ENCODE data around the gene GPC4. TPM values are rescaled to one million over a fixed set of nuclear protein-coding genes. Genes with fewer than 3 reads are reported as not detected.
"Not testable (repeated sequence)": the region's sequence is repeated elsewhere in the genome, so short reads cannot be mapped to it uniquely, and the experiment has no call there.

GPC4 gene
- total RNA-seq, 1 donor from 2014 or later = 1.2 TPM

DNA sequence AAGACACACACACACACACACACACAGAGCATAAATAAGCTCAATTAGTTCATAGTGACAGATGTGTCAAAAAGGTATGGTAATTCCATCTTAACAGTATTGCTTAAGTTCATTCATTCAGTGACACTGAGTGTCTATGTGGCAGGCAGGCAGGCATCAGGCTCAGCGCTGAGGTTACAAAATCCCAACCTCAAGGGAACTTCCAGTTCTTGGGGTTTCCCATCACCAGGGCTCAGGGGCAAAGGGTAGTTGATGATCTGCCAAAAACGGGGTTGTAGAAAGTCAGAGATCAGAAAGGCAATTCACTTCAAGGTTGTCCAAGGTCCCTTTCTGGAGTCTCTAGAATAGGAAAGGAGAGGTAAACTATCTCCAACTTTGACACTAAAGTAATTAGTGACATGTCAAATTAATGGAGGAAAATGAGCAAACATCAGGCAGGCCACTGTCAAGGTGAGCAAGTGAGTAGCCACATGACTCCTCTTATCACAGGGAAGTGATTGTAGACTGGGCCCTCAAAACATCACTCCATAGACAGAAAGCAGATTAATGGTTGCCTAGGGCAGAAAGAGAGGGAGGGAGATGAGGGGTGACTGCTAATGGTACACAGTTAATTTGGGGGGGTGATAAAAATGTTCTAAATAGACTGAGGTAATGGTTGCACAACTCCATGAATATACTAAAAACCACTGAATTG is 41.8 kb downstream of the GPC4 start:
- FAIRE-seq (no peak), DNase-seq (ENCODE audit: low spot score in 2 of 2) (no peak)

GRCh38 chrX:133370696-133371275 is 44.5 kb downstream of the GPC4 start:
- DNase-seq (ENCODE audit: low spot score in 2 of 2) = no peak
- FAIRE-seq = no peak

DNA sequence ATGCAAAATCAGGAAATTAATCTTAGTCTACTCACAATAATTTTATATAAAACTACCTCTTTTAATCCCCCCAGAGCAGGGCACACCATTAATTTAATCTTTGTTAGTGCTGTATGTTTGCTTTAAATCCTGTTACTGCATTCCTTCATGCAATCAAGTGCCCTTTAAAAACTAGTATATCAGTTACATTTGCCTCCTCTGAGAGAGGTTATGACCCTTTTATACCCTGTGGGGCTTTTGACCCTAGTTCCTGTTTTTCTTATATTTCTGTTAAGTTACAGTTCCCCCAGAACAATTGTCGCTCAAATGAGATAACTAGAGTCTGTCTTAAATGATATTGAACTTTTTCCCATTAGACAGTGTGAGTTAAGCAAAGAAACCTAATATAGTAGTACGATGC is 46.2 kb downstream of the GPC4 start:
- no peak for FAIRE-seq
- no peak for DNase-seq (ENCODE audit: low spot score in 2 of 2)

DNA sequence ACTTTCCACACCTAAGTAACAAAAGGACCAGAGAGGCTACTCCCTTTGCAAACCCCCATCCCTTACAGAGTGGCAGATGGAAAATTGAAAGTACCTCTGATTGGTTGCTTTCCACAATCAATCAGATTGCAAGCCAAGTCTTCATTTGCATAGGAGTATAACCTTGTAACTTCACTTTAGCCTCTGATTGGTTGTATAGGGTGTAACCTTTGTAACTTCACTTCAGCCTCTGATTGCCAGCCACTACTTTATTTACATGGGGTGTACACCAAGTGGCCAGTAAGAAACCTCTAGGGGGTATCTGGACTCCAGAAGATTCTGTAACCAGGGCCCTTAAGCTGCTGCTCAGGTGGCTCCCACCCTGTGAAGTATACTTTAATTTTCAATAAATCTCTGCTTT is 48.6 kb downstream of the GPC4 start:
- FAIRE-seq (no peak), DNase-seq (ENCODE audit: low spot score in 2 of 2) (no peak)

- no peak for FAIRE-seq
- DNase-seq (ENCODE audit: low spot score in 2 of 2) = no peak
These were observed 49.2 kb downstream of the GPC4 start for GRCh38 chrX:133365871-133366611.

GRCh38 chrX:133364865-133365264 is 50.4 kb downstream of the GPC4 start:
- DNase-seq (ENCODE audit: low spot score in 2 of 2) = no peak
- no peak for FAIRE-seq

DNA sequence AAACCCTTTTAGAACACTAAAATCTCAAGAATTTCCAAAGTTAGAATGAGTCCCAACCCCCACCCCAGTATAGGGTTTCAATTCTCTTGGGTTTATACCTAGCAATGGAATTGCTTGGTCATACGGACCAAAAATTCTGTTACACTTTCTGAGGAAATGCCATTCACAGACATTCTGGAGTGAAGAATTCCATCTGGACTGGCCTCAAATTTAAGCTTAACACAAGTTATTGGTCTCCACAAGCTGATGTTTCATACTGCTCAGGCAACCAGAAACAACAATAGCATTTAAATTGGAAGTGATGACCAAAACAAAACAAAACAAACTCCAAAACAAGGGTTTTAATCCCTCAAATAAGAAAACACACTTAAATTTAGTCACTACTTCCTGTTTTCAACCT is 51.1 kb downstream of the GPC4 start:
- FAIRE-seq (no peak), DNase-seq (ENCODE audit: low spot score in 2 of 2) (no peak)

DNA sequence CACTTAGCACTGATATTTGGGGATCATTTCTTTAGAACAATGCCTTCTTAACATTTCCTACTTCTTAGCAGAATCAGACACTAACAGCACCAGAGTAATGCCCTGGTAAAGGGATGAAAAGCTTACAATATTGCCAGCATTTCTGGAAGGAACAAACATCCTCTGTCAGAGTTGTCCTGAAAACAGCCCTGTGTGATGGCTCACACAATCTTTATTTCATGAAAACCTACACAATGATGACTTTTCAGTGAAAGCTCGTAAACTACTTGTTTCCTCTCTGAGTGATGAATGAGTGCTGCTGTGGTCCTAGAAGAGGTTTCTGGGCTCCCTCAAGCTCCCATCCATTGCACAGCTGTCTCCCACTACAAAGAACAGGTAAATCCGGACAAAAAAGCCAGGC is 52.8 kb downstream of the GPC4 start:
- FAIRE-seq (no peak), DNase-seq (ENCODE audit: low spot score in 2 of 2) (no peak)

GRCh38 chrX:133359466-133359865 is 55.8 kb downstream of the GPC4 start:
- DNase-seq (ENCODE audit: low spot score in 2 of 2) (no peak), FAIRE-seq (no peak)

DNA sequence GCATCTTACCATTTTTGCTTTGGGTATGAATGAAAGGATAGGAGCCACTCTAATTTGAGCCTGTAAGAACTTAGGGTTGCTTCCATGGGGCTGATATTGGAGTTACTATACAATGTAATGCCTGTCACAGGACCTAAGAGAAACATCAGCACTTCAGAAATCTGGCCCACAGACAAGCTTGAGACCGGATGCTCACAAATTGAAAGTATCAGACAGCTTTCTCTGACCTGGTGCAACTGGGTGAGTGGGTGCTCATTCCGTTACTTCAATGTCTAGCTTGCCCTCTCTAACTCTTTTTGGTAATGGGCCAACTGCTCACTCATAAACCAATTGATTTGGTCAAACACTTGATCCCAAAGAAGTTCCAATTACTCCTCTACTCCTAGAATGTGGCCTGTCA is 62.1 kb downstream of the GPC4 start:
- no peak for FAIRE-seq
- DNase-seq (ENCODE audit: low spot score in 2 of 2) = no peak

- no peak for FAIRE-seq
- no peak for DNase-seq (ENCODE audit: low spot score in 2 of 2)
These were observed 64.5 kb downstream of the GPC4 start for GRCh38 chrX:133350751-133351150.

DNA sequence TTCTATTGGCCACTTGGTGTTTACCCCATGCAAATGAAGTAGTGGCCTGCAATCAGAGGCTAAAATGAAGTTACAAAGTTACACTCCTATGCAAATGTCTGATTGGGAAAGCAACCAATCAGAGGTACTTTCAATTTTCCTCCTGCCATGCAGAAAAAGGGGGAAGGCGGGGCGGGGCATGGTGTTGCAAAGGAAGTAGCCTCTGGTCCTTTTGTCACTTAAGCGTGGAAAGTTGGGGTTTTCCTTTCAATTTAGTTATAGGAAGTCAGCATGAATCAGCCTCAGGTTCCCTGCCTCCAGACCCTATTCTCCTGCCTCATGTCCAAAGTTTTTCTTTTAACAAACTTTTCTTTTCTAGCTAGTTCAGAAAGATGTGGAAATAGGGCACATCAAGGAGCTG is 69.3 kb downstream of the GPC4 start:
- DNase-seq (ENCODE audit: low spot score in 2 of 2) (no peak), FAIRE-seq (no peak)

- FAIRE-seq (no peak), DNase-seq (ENCODE audit: low spot score in 2 of 2) (no peak)
These were observed 75.7 kb downstream of the GPC4 start for GRCh38 chrX:133339566-133339965.

- no peak for FAIRE-seq
- no peak for DNase-seq (ENCODE audit: low spot score in 2 of 2)
These were observed 78.0 kb downstream of the GPC4 start for GRCh38 chrX:133337250-133337649.

- no peak for FAIRE-seq
- peak in 1 of 2 donors; percentile 10 for DNase-seq (ENCODE audit: low spot score in 2 of 2)
These were observed 80.3 kb downstream of the GPC4 start for GRCh38 chrX:133335027-133335426.

- FAIRE-seq = no peak
- no peak for DNase-seq (ENCODE audit: low spot score in 2 of 2)
These were observed 82.0 kb downstream of the GPC4 start for GRCh38 chrX:133333154-133333750.

GRCh38 chrX:133332737-133333136 is 82.6 kb downstream of the GPC4 start:
- DNase-seq (ENCODE audit: low spot score in 2 of 2) = no peak
- FAIRE-seq = no peak

DNA sequence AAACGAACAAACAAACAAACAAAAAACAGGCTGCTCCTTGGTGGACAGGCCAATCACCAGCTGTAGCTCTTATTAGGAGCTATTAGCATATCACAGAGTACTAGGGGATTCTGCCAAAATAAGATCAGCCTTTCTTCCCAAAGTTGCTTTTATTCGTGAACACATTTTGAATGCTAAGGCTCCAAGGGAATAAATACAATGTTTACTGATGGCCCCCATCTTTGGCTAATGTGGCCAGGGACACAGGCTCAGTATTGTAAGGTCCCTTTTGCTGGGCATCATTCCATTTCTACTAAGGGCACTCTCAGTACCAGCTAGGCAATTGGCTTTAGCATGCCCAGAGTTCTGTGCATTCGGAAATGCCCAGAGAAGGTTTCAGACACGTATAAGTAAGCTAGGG is 84.3 kb downstream of the GPC4 start:
- no peak for FAIRE-seq
- no peak for DNase-seq (ENCODE audit: low spot score in 2 of 2)

DNA sequence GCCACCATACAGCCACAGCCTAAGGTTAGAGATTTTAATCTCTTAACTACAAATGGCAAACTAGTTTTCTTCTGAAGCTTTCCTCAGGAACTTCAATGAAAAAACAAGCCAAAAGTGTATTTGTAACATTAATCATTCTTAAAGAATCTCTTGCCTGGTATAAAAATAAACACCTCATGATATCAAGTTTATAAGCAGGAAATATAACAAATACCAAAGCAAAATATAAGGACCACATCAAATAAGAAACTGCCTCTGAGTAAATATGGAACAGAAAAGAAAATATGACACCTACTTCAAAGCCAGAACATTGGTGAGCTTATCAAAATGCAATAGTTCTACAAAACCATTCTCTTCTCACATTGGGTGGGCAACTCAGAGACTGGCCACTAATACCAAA is 89.9 kb downstream of the GPC4 start:
- no peak for FAIRE-seq
- no peak for DNase-seq (ENCODE audit: low spot score in 2 of 2)

DNA sequence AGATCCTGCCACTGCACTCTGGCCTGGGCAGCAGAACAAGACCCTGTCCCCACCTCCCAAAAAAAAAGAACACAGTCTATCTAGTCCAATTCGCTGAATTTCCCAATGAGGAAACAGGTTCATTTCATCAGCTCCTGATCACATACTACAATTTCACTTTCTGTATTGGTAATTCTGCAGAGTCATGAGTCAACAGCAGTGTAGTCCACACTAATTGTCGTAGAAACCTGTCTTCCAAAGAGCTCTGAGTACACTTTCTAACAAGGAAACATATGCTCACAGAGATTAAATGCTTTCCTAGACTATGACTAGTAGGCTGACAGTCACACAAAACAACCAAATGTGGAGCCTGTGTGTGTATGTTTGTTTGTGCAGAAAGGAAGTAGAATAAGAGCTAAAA is 91.9 kb downstream of the GPC4 start:
- DNase-seq (ENCODE audit: low spot score in 2 of 2) (no peak), FAIRE-seq (no peak)

GRCh38 chrX:133322269-133322668 is 93.0 kb downstream of the GPC4 start:
- DNase-seq (ENCODE audit: low spot score in 2 of 2); FAIRE-seq: not testable (repeated sequence)

Measured in frontal cortex (tissue), 4 donors.